22Rv1 (cell line): ENCODE data around the gene SNRNP70.

Source experiments
- ZFX ChIP-seq: fragments of 450-650 bp; IDR thresholded peaks from 2 replicates; pipeline ENCODE4 v1.6.1; 2017; ENCODE audit warnings: antibody characterized with exemption, borderline replicate concordance
- TF ChIP-seq, protein P1 (sequence below): fragments of 450-650 bp; IDR thresholded peaks from 2 replicates; pipeline ENCODE4 v1.5.1; 2017; ENCODE audit warnings: mild to moderate bottlenecking

DNA sequence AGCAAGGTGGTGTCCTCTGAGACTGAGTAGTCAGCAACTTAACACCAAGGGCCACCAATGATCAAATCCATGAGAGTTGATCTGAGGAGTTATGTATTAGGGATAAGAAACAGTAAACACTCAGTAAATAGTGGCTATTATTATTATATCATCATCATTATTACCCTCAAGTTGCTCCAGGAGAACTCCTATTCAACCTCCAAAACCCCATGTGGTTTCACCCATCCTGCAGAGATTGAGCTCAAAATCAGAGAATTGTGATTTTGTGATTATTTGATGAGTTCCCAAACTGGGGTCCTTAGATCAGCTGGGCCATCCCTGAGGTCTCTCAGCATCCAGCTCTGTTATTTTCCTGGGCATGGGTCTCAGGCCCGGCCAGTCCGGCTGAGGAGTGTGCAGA lies 24.3 kb upstream of the SNRNP70 start:
- TF ChIP-seq, protein P1, sequence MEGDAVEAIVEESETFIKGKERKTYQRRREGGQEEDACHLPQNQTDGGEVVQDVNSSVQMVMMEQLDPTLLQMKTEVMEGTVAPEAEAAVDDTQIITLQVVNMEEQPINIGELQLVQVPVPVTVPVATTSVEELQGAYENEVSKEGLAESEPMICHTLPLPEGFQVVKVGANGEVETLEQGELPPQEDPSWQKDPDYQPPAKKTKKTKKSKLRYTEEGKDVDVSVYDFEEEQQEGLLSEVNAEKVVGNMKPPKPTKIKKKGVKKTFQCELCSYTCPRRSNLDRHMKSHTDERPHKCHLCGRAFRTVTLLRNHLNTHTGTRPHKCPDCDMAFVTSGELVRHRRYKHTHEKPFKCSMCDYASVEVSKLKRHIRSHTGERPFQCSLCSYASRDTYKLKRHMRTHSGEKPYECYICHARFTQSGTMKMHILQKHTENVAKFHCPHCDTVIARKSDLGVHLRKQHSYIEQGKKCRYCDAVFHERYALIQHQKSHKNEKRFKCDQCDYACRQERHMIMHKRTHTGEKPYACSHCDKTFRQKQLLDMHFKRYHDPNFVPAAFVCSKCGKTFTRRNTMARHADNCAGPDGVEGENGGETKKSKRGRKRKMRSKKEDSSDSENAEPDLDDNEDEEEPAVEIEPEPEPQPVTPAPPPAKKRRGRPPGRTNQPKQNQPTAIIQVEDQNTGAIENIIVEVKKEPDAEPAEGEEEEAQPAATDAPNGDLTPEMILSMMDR: no peak
- TF ChIP-seq ZFX: no peak
